HFF-Myc (cell line): ENCODE results near the gene LGR5.

ENCODE experiments used
- DNase-seq: peaks from one replicate; pipeline ENCODE4 v3.0.0-alpha.2; 2011; ENCODE audit warnings: low read depth; ENCODE audit errors: extremely low read depth
- H3K4me3 ChIP-seq: replicated peaks from 2 replicates; pipeline ENCODE4 v1.5.1; 2011; ENCODE audit warnings: low read depth, mild to moderate bottlenecking, control low read depth, low read length
- CTCF ChIP-seq: IDR thresholded peaks from 2 replicates; pipeline ENCODE4 v1.5.1; 2012; ENCODE audit warnings: mild to moderate bottlenecking, low read depth, low read length, control low read depth; ENCODE audit errors: missing control alignments

The LGR5 gene

GRCh38 chr12:71439613-71440344 is at the start of gene LGR5:
Gene LGR5, plus strand, starts transcription at chr12:71439798. Its CDS starts 283 bp downstream, at chr12:71440081.
- H3K4me3 ChIP-seq = peak within 1 kb of the TSS; percentile 13
- no peak for DNase-seq
- TF ChIP-seq CTCF = no peak

- no peak overlapping the region for H3K4me3 ChIP-seq
- DNase-seq = peak; percentile 42
- peak; percentile 77 for TF ChIP-seq CTCF
Observed at GRCh38 chr12:71392521-71393145, 47.0 kb upstream of the LGR5 start.

GRCh38 chr12:71393625-71394024 is 46.0 kb upstream of the LGR5 start:
- TF ChIP-seq CTCF = no peak
- no peak for DNase-seq
- no peak overlapping the region for H3K4me3 ChIP-seq

- no peak overlapping the region for H3K4me3 ChIP-seq
- no peak for DNase-seq
- TF ChIP-seq CTCF = no peak
Observed at GRCh38 chr12:71397433-71397954, 42.1 kb upstream of the LGR5 start.

- no peak overlapping the region for H3K4me3 ChIP-seq
- DNase-seq = no peak
- TF ChIP-seq CTCF = no peak
Observed at GRCh38 chr12:71399197-71399596, 40.4 kb upstream of the LGR5 start.

GRCh38 chr12:71400481-71400880 is 39.1 kb upstream of the LGR5 start:
- DNase-seq = no peak
- TF ChIP-seq CTCF = no peak
- H3K4me3 ChIP-seq = no peak overlapping the region
